HG03066 (cell line): Measurements from ENCODE around the gene PTP4A1.
A peak's percentile ranks its signal among the peaks of the same experiment; 100 is the strongest.
"Not testable (repeated sequence)": the region's sequence is repeated elsewhere in the genome, so short reads cannot be mapped to it uniquely, and the experiment has no call there.

Experiments used
- ATAC-seq: cut with Tn5 transposase; IDR thresholded peaks from one replicate; pipeline ENCODE4 v1.9.1; 2021; ENCODE audit warnings: low read depth; ENCODE audit not compliant: unreplicated experiment

The PTP4A1 gene

DNA sequence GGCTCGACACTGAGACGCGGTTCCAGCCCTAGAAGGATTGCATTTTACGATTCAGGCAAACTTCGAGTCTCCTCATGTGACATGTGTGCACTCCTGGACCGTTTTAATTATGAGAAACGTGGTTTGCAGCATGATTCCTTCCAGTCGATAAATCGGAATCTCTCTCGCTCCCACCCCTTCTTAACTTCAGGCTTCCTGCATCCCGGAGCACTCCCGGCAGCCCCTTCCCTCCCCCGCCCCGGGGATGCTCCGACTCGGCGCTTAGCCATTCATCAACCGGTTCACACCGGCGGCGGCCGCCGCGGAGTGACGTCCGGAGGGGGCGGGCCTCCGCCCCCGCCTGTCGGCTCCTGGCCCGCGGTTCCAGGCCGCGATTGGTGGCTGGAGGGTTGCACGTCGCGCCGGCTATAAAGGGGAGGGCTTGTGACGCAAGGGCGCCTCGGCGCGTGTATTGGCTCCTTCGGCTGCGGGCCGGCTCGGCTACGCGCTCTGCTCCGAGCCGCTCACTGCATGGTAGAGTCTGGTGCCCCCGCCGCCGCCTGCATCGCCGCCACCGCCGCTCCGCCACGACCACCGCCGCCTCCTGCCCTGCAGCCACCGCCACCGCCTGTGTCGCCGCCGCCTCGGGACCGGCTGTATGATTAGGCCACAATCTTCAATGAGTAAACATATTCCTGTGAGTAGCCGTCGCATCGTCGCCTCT is at the start of gene PTP4A1, which contains the start of gene LOC128125822:
PTP4A1 (plus strand) TSS at position 437 of the 703 bp plus-strand sequence. CDS start 4,401 bp downstream, outside the sequence.
LOC128125822 (plus strand) TSS at position 437 of the 703 bp plus-strand sequence.
- peak; percentile 82 for ATAC-seq

- ATAC-seq, result not testable (repeated sequence)
Observed at GRCh38 chr6:63522911-63523287, 49.4 kb upstream of the PTP4A1 start.

- no peak for ATAC-seq
Observed at GRCh38 chr6:63523630-63524029, 48.6 kb upstream of the PTP4A1 start.

DNA sequence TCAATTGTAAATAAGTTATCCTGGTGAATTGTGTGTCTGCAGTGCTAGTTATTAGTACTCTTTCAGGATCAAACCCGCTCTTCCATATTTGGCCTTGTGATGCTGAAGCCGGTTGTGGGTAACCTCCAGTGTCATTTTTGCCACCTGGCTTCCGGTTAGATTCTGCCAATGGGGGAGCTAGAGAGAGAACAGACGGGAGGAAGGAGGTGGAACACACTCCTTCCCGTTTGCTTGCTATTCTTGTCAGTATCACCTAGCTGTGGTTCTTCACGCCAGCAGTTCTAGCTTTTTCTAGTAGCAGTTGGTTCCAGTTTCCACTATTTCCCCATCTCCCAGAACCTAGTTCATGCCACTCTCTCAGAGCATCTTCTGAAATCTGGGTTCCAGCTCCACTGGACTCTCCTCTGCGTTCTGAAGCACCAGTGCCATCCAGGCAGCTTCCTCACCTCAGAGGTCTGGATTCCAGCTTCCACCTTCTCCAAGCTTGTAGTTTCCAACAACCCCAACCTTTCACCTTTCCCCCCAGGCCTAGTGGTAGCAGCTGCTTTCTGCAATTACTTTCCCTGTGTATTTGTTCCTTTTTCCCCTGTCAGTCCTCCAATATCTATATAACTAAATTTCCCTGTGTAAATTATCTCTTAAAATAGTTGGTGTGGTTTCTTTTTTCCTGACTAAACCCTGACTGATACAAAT is 46.9 kb upstream of the PTP4A1 start:
- no peak for ATAC-seq

DNA sequence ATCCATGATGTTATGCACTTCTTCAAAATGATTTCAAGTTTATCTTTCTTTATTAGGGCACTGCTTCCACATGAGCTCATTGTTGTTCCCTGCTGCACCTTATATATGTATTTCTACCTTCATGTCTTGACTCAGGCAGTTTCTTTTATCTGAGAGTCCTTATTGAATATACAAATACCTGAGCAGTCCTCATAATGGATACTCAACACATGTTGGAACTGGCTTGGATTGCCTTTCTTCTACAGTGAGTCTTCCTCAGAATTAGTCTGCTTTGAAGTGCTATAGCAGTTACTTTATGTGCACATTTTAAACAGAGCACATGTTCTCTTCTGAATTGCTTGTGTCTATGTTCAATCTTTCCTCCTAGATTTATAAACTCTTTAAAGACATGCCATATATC is 45.3 kb upstream of the PTP4A1 start:
- ATAC-seq, result no peak

DNA sequence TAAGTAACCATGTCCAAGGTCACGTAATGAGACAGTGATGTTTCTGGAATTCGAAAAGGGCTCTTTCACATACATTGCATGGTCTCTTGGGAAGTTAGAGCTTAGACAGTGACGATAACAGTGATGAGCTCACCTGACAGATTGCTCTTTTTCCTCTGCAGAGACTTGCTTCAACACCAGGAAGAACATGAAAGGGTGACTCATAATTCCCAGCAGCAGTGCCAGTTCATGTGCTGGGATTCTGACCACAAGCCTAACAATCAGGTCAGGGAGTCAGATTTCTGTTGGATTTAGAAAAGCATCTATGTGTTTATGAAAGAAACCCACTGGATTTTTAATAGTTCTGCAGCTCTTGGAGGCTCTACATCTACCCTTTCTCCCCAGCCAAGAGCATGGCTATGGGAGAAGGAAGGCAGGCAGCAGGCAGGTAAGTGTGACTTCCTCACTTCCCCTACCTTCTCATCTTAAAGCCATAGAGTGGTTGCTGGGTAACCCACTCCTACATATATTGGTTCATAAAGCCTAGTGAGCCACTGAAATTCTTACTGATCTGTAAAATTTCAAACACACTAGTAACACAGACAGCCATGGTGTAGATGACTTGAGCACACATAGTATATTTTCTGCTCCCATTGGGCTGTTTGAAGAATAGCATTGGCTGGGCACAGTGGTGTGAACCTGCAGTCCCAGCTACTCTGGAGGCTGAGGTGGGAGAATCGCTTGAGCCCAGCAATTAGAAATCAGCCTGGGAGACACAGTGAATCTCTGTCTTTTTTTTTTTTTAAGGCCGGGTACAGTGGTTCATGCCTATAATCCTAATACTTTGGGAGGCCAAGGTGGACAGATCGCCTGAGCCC is 44.4 kb upstream of the PTP4A1 start:
- ATAC-seq, result no peak

GRCh38 chr6:63529498-63529897 is 42.8 kb upstream of the PTP4A1 start:
- ATAC-seq, result no peak

DNA sequence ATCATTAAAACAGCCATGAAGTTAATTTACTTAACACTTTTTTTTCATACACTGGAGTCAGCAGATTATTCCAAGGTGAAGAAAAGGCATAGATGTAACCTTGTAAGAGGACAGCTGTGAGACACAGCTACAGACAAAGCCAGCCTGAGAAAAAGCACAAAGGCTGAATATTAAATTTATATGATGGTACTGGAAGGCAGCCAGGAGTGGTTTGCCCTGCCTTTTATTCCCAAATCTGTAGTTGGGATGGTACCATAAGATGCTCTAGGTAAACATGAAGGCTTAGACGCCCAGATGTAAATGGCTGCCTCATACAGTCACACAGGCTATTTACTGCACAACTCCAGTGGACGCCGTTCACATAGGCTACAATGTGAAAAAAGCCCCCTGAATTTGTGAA is 42.1 kb upstream of the PTP4A1 start:
- ATAC-seq, result no peak

GRCh38 chr6:63530991-63531390 is 41.3 kb upstream of the PTP4A1 start:
- no peak for ATAC-seq

DNA sequence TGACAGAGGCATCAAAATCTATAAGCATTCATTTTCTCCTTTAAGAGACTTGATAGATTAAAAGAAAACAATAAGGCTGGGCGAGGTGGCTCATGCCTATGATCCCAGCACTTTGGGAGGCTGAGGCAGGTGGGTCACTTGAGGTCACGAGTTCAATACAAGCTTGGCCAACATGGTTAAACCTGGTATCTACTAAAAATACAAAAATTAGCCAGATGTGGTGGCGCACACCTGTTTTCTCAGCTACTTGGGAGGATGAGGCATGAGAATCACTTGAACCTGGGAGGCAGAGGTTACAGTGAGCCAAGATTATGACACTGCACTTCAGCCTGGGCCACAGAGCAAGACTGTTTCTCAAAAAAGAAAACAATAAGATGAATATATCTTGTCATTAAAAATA is 39.3 kb upstream of the PTP4A1 start:
- ATAC-seq, result no peak

- ATAC-seq, result no peak
Observed at GRCh38 chr6:63533952-63534351, 38.3 kb upstream of the PTP4A1 start.

DNA sequence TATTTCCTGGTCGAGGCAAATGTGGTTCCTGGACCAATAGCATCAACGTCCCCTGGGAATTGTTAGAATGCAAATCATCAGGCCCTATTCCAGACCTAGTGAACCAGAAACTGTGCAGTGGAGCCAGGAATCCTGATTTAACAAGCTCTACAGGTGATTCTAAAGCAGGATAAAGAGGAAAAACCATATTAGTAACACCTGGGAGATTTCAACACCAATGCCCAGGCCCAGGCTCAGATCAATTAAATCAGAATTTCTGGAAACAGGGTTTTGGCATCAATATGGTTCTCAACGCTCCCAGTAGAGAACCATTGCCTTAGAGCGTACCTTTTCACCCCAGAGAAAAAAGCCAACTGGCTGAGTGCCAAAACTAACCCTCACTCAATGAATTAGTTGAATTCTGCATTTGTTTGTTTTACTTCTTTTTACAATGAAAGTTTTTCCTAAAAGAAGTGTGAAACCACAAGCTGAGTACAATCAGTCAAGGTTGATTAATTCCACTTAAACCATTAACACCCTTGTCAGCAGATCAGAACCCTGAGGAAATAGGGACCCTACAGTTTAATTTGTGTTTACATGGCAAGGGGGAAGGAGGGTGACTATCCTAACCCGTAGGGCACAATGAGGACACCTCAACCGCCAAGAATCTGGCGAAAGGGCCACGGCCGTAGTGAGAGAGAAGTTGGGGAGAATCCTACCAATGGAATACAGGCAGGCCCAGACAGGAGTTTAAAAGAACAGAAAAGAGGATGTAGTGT is 34.9 kb upstream of the PTP4A1 start:
- peak; percentile 73 for ATAC-seq

- no peak for ATAC-seq
Observed at GRCh38 chr6:63537959-63538300, 34.4 kb upstream of the PTP4A1 start.

DNA sequence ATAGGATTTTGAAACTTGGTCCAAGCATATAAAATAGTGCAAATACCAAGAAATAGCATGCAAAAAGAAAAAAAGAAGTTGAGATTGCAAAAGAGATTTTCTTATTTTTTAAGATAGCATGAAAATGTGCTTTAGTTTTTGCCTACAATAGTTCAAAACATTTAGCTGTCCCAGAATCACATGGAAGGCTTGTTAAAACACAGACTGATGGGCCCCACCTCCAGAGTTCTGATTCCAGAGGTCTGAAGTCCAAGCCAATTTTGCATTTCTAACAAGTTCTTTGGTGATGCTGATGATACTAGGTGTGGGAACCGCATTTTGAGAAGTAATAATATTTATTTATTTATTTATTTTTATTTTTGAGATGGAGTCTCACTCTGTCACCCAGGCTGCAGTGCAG is 33.7 kb upstream of the PTP4A1 start:
- ATAC-seq, result no peak

GRCh38 chr6:63543001-63543400 is 29.3 kb upstream of the PTP4A1 start:
- no peak for ATAC-seq

DNA sequence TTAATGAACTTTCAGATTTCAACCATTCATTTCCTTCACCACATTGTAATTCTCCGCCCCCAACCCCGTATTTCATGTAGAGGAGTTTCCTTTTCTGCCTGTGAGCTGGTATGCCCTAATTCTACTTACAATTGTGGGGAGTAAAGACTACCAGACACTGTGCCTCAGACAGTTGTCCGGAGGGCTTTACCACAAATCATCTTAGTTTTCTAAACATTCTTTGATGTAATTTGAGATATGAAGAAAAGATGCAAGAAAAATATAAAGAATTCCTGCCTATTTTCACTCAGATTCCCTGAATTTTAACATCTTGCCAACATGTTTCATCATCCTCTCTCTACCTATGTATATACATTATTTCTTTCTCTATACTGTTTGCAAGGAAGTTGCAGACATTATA is 28.3 kb upstream of the PTP4A1 start:
- ATAC-seq, result no peak

DNA sequence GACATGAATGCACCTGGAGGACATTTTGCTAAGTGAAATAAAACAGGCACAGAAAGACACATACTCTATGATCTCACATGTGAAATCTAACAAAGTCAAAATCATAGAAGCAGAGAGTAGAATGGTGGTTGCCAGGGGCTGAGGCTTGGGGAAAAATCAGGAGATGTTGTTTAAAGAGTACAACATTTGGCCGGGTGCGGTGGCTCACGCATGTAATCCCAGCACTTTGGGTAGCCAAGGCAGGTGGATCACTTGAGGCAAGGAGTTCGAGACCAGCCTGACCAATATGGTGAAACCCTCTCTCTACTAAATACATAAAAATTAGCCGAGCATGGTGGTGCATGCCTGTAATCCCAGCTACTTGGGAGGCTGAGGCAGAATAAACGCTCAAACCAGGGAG is 26.0 kb upstream of the PTP4A1 start:
- ATAC-seq, result no peak

- ATAC-seq, result no peak
Observed at GRCh38 chr6:63546697-63547096, 25.6 kb upstream of the PTP4A1 start.

DNA sequence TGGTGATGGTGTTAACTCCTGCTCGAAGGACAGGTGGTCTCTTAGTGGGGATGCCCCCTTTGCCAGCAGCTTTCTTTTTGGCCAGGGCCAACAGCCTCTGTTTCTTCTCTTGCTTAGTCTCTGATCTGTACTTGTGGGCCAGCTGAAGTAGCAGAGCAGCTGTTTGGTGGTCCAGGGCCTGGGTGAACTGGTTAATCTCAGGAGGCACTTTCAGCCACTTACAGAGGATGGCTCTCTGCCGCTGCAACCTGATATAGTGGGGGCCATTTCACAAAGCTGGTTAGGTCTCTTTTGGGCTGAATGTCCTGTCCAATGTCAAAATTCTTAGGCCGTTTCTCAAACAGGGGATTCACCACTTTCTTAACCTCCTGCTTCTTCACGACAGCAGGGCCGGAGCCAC is 23.2 kb upstream of the PTP4A1 start:
- ATAC-seq, result no peak

DNA sequence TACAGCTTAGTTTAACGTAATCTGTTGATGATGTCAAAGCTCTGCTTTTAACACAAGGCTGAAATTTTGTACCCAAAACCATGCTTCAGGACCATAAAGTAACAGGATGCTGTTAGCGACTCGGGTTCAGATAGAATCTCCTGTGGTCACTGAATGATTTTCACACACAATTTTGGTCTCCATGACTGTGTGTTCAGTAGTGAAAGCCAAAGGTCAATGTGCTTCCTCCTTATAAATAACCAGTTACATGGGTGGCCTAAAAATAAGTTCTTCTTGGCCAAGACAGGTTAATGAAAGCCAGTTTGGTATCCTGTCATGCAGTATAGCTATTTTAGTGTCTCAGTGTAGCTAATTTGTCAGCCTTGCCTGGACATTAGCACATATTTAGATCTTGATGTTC is 19.1 kb upstream of the PTP4A1 start:
- peak; percentile 98 for ATAC-seq

- no peak for ATAC-seq
Observed at GRCh38 chr6:63553900-63554299, 18.4 kb upstream of the PTP4A1 start.
